H9 (cell line): ENCODE data around the gene CCDC149. TPM values are rescaled to one million over a fixed set of nuclear protein-coding genes. Genes with fewer than 3 reads are reported as not detected.

ENCODE experiments used
- DNase-seq: peaks from one replicate; pipeline ENCODE4 v3.0.0-alpha.2; 2017
- H2AFZ ChIP-seq: one replicate; pipeline ENCODE4 v1.6.1; 2013; ENCODE audit warnings: mild to moderate bottlenecking, low read length, control low read depth, moderate library complexity
- H2AK5ac ChIP-seq: 2 replicates; pipeline ENCODE4 v1.6.1; 2013; ENCODE audit warnings: low read length, control low read depth, mixed read lengths; ENCODE audit not compliant: insufficient read length
- H2BK120ac ChIP-seq: one replicate; pipeline ENCODE4 v1.6.1; 2013; ENCODE audit warnings: low read depth, mild to moderate bottlenecking, low read length, control low read depth, inconsistent platforms; ENCODE audit not compliant: poor library complexity, severe bottlenecking
- H2BK12ac ChIP-seq: 2 replicates; pipeline ENCODE4 v1.6.1; 2013; ENCODE audit warnings: low read length, control low read depth, mixed read lengths, low read depth; ENCODE audit not compliant: insufficient read length
- H2BK15ac ChIP-seq: 2 replicates; pipeline ENCODE4 v1.6.1; 2013; ENCODE audit warnings: low read depth, low read length, control low read depth
- H2BK20ac ChIP-seq: one replicate; pipeline ENCODE4 v1.6.1; 2013; ENCODE audit warnings: low read depth, mild to moderate bottlenecking, low read length, control low read depth, inconsistent platforms; ENCODE audit not compliant: poor library complexity, severe bottlenecking
- H2BK5ac ChIP-seq: 2 replicates; pipeline ENCODE4 v1.6.1; 2013; ENCODE audit warnings: low read length, control low read depth, mixed read lengths; ENCODE audit not compliant: insufficient read length
- H3K14ac ChIP-seq: 2 replicates; pipeline ENCODE4 v1.6.1; 2013; ENCODE audit warnings: low read length, control low read depth; ENCODE audit not compliant: insufficient read depth
- H3K18ac ChIP-seq: 2 replicates; pipeline ENCODE4 v1.6.1; 2013; ENCODE audit warnings: low read depth, mild to moderate bottlenecking, mixed read lengths, low read length, control low read depth; ENCODE audit not compliant: insufficient read length
- H3K23ac ChIP-seq: 2 replicates; pipeline ENCODE4 v1.6.1; 2013; ENCODE audit warnings: low read length, control low read depth, mixed read lengths, low read depth; ENCODE audit not compliant: insufficient read length
- H3K23me2 ChIP-seq: 2 replicates; pipeline ENCODE4 v1.6.1; 2013; ENCODE audit warnings: low read depth, mild to moderate bottlenecking, mixed read lengths, low read length, control low read depth; ENCODE audit not compliant: insufficient read length, poor library complexity, severe bottlenecking
- H3K27ac ChIP-seq: 2 replicates; pipeline ENCODE4 v1.5.1; 2013; ENCODE audit warnings: low read length, control low read depth, mixed read lengths, low read depth; ENCODE audit not compliant: insufficient read length
- H3K27me3 ChIP-seq: 2 replicates; pipeline ENCODE4 v1.6.1; 2013; ENCODE audit warnings: low read length, control low read depth, inconsistent platforms; ENCODE audit not compliant: insufficient read depth
- H3K4ac ChIP-seq: 2 replicates; pipeline ENCODE4 v1.6.1; 2013; ENCODE audit warnings: low read depth, mild to moderate bottlenecking, control low read depth, inconsistent platforms, low read length, moderate library complexity
- H3K4me1 ChIP-seq: 2 replicates; pipeline ENCODE4 v1.6.1; 2013; ENCODE audit warnings: low read length, control low read depth, inconsistent platforms; ENCODE audit not compliant: insufficient read depth
- H3K4me2 ChIP-seq: 2 replicates; pipeline ENCODE4 v1.6.1; 2013; ENCODE audit warnings: low read length, control low read depth, mixed read lengths; ENCODE audit not compliant: insufficient read length, insufficient read depth
- H3K56ac ChIP-seq: 2 replicates; pipeline ENCODE4 v1.6.1; 2013; ENCODE audit warnings: low read depth, mild to moderate bottlenecking, mixed read lengths, low read length, control low read depth; ENCODE audit not compliant: insufficient read length
- H3K79me1 ChIP-seq: 2 replicates; pipeline ENCODE4 v1.6.1; 2013; ENCODE audit warnings: low read depth, mild to moderate bottlenecking, moderate library complexity, low read length, control low read depth, inconsistent platforms; ENCODE audit not compliant: insufficient read depth, poor library complexity, severe bottlenecking
- H3K79me2 ChIP-seq: 2 replicates; pipeline ENCODE4 v1.6.1; 2013; ENCODE audit warnings: low read length, control low read depth, inconsistent platforms; ENCODE audit not compliant: insufficient read depth
- H3K9ac ChIP-seq: 2 replicates; pipeline ENCODE4 v1.6.1; 2013; ENCODE audit warnings: low read length, control low read depth, mixed read lengths; ENCODE audit not compliant: insufficient read length; ENCODE audit errors: extremely low read depth
- H3K9me3 ChIP-seq: one replicate; pipeline ENCODE4 v1.6.1; 2013; ENCODE audit warnings: low read depth, low read length, inconsistent platforms; ENCODE audit not compliant: control insufficient read depth
- H3T11ph ChIP-seq: one replicate; pipeline ENCODE4 v1.6.1; 2013; ENCODE audit warnings: mild to moderate bottlenecking, low read length, control low read depth, inconsistent platforms
- H4K20me1 ChIP-seq: one replicate; pipeline ENCODE4 v1.6.1; 2013; ENCODE audit not compliant: control insufficient read depth, insufficient read length, insufficient read depth
- H4K5ac ChIP-seq: 2 replicates; pipeline ENCODE4 v1.6.1; 2013; ENCODE audit warnings: low read depth, mild to moderate bottlenecking, mixed read lengths, low read length, control low read depth; ENCODE audit not compliant: insufficient read length
- H4K8ac ChIP-seq: replicated peaks from 2 replicates; pipeline ENCODE4 v1.6.1; 2013; ENCODE audit warnings: low read length, control low read depth, mixed read lengths, low read depth; ENCODE audit not compliant: insufficient read length
- H4K91ac ChIP-seq: 2 replicates; pipeline ENCODE4 v1.6.1; 2013; ENCODE audit warnings: low read depth, mild to moderate bottlenecking, moderate library complexity, mixed read lengths, low read length, control low read depth; ENCODE audit not compliant: insufficient read length
- H3K27ac Mint-ChIP-seq, 3 experiments: 2 replicates in 2 of 3; 3 replicates in 1 of 3; pipeline ENCODE4 v1.8.0; 2020 to 2021; ENCODE audit warnings: mixed read lengths in 3 of 3, mild to moderate bottlenecking in 1 of 3, moderate library complexity in 1 of 3
- H3K27me3 Mint-ChIP-seq: 2 replicates; pipeline ENCODE4 v1.8.0; 2021; ENCODE audit warnings: low read depth, mild to moderate bottlenecking, moderate library complexity, mixed read lengths
- H3K36me3 Mint-ChIP-seq, 3 experiments: 2 replicates in 2 of 3; 3 replicates in 1 of 3; pipeline ENCODE4 v1.8.0; 2020 to 2021; ENCODE audit warnings: low read depth in 3 of 3, mixed read lengths in 3 of 3; ENCODE audit not compliant: insufficient read depth in 1 of 3
- H3K4me1 Mint-ChIP-seq, 2 experiments: 2 replicates each; pipeline ENCODE4 v1.8.0; 2020; ENCODE audit warnings: mixed read lengths in 2 of 2
- H3K4me3 Mint-ChIP-seq, 2 experiments: 2 replicates in 1 of 2; 3 replicates in 1 of 2; pipeline ENCODE4 v1.8.0; 2020 to 2021; ENCODE audit warnings: mild to moderate bottlenecking in 2 of 2, mixed read lengths in 2 of 2, moderate library complexity in 1 of 2
- H3K9me3 Mint-ChIP-seq, 2 experiments: 2 replicates in 1 of 2; 3 replicates in 1 of 2; pipeline ENCODE4 v1.8.0; 2020; ENCODE audit warnings: mild to moderate bottlenecking in 2 of 2, mixed read lengths in 2 of 2, moderate library complexity in 1 of 2
- CTCF ChIP-seq: fragments of 200-600 bp; sonication (generic); conservative IDR thresholded peaks from 3 replicates; pipeline ENCODE4 v1.8.0; 2021; ENCODE audit warnings: antibody characterized with exemption, mild to moderate bottlenecking
- WGBS: extraction: QIAGEN DNeasy Blood & Tissue Kit; methylation state at CpG from one replicate; pipeline ENCODE4 v1.1.7; 2013; ENCODE audit warnings: missing lambda C conversion rate, low lambda C conversion rate, mixed read lengths; ENCODE audit not compliant: insufficient read length; ENCODE audit errors: extremely low coverage; 5-methylcytosine and 5-hydroxymethylcytosine counted together
- total RNA-seq: library from RNA; stranded (reverse); gene quantifications from 2 replicates; pipeline ENCODE4 v1.2.1, GENCODE V29; 2021

The CCDC149 gene
- total RNA-seq, 1 experiment from 2014 or later: 4.5 TPM

- no peak overlapping the region for H4K8ac ChIP-seq
- no peaks in the 10 kb centered on the region for H3K79me1 ChIP-seq
- H3K9me3 ChIP-seq: no peaks in the 10 kb centered on the region
- no peaks in the 10 kb centered on the region for H3K27me3 ChIP-seq
- Mint-ChIP-seq H3K9me3 (no peaks in the 10 kb centered on the region), H3K4me1 (peaks cover 23 to 31% of the 10 kb centered on the region in 2 experiments), H3K27me3 (peaks cover 5% of the 10 kb centered on the region), H3K4me3 (no peak overlapping the region), H3K36me3 (no peaks in the 10 kb centered on the region; a peak in 1 of 7 replicates), H3K27ac (no peak overlapping the region)
- TF ChIP-seq CTCF: no peak
- no peak overlapping the region for H2BK15ac ChIP-seq
- H4K5ac ChIP-seq: no peak overlapping the region
- no peak overlapping the region for H2BK12ac ChIP-seq
- no peak overlapping the region for H3K14ac ChIP-seq
- no peak overlapping the region for H3K23ac ChIP-seq
- no peaks in the 10 kb centered on the region for H4K20me1 ChIP-seq
- no peak overlapping the region for H3K4me2 ChIP-seq
- H2AK5ac ChIP-seq: no peak overlapping the region
- H3K56ac ChIP-seq: no peak overlapping the region
- H2AFZ ChIP-seq: no peak overlapping the region
- H3T11ph ChIP-seq: no peak overlapping the region
- H3K4me1 ChIP-seq: 0 out of 2 replicates have a peak, but pooled peaks cover 3% of the 10 kb centered on the region
- H3K18ac ChIP-seq: no peak overlapping the region
- H3K27ac ChIP-seq: no peak overlapping the region
- no peak overlapping the region for H2BK5ac ChIP-seq
- DNase-seq: no peak
- H3K9ac ChIP-seq: no peak overlapping the region
- no peaks in the 10 kb centered on the region for H3K23me2 ChIP-seq
- no peak overlapping the region for H3K4ac ChIP-seq
- WGBS: no CpG with 5 or more reads among the region's 2 CpGs
- H2BK20ac ChIP-seq: no peak overlapping the region
- no peak overlapping the region for H4K91ac ChIP-seq
- no peak overlapping the region for H2BK120ac ChIP-seq
- H3K79me2 ChIP-seq: no peaks in the 10 kb centered on the region
These were observed 63.1 kb downstream of the CCDC149 start for GRCh38 chr4:24849756-24850155.
